CD4-positive, alpha-beta T cell treated with Interleukin-1 beta for 1 hour (primary cell): ENCODE results near the gene HOXA2.

Experiments used
- DNase-seq, 2 donors: peaks; one replicate each; pipeline ENCODE4 v3.0.0-alpha.2; 2020 to 2022

The HOXA2 gene

DNA sequence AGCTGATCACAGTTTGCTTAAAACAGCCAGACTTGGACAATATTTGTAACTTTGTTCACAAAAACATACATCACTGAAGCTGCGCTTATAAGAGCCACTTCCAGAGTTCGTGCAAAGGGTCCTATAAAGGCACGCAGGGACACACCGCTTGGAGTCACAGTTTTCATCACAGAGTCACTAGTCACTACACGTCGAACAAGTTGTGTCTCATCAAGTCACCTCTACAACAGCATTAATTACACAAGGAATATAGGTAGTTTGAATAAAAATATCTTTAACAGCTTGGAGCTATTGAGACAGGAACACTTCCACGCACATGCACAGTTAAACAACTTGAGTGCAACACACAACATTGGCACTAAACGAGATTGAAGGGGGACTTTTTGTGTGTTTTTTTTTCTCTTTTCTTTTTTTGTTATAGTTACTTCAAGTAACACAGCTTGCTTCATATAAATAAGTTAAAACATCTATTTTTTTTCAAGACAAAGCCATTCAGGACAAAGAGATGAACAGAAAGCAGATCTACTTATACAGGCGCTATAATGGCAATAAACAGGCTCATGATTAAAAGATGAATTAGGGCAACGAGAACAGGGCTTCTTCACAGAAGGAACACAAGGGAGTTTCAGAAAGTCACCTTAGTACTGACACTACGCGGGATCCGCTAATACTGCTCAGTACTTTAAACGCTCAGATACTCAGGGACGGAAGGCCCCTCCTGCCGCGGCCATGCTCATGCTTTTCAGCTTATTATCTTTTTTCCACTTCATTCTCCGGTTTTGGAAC is 38.8 kb upstream of the HOXA2 start:
- DNase-seq, result no peak

DNA sequence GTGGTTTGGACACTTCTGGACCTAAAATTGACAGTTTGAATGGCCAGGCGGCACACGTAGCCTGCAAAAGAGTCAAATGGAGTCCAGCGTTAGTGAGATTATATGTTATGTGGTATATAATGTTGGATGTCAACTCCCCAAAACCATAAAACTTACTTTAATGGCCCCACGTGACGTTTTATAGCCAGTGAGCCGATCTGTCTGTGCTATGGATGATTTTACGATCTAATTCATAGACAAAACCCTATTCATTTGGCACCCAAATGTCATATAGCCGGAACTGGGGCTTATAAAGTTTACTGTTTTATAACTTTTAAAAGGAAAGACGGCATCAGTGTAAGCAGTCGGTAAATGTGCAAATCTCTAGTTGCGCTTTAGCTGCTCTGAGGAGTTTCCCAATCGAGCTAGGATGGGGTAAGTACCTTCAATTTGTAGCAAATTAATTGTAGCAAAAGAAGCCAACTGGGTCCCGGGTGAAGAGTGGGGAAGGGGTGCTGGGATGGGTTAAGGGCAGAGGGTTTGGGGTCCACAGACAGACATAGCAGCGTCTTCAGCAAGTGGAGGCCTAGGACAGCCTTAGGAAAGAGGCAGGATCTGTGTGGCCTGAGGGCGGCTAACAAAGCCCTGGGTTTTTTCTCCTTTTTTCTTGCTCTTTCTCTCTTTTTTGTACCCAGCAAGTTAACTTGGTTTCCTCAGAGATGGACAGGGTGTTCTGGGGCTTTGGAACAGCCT is 37.8 kb upstream of the HOXA2 start:
- no peak for DNase-seq

DNA sequence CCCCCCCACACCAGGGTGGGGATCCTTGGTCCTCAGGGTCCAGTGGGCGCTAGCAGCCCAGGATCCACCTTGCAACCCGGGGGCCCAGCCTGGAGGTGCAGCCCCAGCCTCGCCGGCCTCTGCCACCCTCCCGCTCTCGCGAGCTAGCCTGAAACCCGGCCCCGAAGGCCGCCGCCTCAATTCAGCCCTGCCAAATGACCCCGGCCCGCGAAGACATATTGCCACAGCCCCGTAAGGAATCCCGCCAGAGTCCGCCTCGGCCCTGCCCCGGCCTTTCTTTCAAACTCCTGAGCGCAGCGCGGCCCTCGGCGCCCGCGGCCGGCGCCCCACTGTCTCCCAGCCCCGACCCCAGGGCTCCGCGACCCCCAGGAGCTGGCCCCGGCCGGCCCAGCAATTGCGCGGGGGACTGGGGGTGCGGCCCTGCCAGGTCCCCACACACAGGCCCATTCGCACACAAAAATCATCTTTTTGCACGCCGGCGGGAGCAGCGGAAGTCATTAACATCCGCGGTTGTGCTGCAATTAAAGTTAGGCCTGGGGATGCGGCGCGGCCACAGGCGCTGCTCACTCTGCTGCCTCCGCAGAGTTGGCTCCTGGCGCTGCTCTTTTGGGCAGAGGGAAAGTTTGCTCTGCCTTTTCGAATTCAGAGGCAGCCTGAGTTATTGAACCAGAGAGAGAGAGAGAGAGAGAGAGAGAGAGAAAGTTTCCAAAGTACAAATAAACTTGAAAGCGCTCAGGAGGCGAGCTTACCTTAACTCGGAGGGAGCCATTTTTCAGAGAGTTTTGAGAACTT is 37.0 kb upstream of the HOXA2 start:
- DNase-seq, result no peak

- no peak for DNase-seq
Observed at GRCh38 chr7:27138985-27139333, 36.5 kb upstream of the HOXA2 start.

DNA sequence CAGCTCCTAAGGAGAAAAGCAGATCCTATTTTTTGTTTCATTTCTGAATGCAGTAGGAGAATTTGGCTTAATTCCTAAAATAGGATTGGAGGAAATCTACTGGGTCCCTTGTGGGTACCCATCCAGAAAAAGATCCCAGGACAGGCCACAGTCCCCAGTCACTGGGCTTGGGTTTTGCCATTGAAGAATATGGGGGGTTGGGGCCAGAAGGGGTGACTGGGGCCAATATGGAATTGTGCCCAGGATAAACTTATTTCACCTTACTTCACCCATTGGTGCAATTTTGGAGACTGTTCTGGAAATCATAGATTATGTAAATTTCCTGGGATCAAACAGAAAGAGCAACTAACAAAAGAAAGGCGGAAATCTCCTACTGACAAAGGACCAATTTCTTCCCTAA is 36.0 kb upstream of the HOXA2 start:
- DNase-seq, result no peak

GRCh38 chr7:27137640-27138315 is 35.3 kb upstream of the HOXA2 start:
- no peak for DNase-seq

GRCh38 chr7:27134392-27134791 is 31.9 kb upstream of the HOXA2 start:
- no peak for DNase-seq

GRCh38 chr7:27133409-27134231 is 31.1 kb upstream of the HOXA2 start:
- DNase-seq, result no peak

GRCh38 chr7:27132978-27133377 is 30.5 kb upstream of the HOXA2 start:
- DNase-seq, result no peak

DNA sequence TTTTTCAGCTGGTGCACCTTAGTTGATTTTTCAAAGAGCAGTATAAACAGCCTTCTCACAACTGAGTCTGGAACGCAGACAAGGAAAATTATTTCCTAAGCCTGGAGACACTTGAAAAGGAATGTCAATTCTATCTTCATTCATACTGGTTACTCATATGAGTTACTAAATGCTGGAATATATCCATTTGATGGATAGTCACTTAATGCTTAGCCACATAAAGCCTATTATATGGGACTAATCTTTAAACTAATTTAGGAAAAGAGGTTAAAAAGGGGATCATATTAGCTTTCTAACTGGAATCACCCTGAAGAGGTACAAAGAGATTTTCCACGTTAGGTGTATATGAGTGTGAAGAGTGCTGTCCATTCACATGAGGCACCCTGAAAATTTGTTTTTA is 29.7 kb upstream of the HOXA2 start:
- no peak for DNase-seq

DNA sequence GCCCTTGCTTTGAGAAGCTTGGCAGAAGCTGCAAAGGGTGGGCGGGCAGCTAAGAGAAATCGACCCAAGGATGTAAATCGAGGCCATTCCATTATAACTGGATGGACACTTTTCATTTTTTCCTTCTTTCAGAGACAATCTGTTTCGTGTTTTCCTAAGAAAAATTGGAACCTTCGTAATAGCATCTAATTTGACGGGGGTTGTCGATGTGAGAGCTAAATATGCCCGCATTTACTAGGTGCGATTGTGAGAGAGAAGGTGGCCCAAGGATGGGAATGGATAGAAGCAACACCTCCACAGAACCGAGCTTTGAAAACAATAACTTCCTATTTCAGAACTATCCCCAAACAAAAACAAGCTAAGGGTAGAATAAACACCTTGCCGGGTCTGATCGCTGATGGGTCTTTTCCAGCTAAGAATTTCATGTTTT is 28.9 kb upstream of the HOXA2 start:
- no peak for DNase-seq

GRCh38 chr7:27130540-27131389 is 28.3 kb upstream of the HOXA2 start, which contains the start of gene HOXA4:
Gene HOXA4 (minus strand): TSS chr7:27130757. CDS start chr7:27130733, 24 bp downstream.
- DNase-seq, result peak; percentile 76 to 87

- DNase-seq, result no peak
Observed at GRCh38 chr7:27129729-27130539, 27.5 kb upstream of the HOXA2 start.

DNA sequence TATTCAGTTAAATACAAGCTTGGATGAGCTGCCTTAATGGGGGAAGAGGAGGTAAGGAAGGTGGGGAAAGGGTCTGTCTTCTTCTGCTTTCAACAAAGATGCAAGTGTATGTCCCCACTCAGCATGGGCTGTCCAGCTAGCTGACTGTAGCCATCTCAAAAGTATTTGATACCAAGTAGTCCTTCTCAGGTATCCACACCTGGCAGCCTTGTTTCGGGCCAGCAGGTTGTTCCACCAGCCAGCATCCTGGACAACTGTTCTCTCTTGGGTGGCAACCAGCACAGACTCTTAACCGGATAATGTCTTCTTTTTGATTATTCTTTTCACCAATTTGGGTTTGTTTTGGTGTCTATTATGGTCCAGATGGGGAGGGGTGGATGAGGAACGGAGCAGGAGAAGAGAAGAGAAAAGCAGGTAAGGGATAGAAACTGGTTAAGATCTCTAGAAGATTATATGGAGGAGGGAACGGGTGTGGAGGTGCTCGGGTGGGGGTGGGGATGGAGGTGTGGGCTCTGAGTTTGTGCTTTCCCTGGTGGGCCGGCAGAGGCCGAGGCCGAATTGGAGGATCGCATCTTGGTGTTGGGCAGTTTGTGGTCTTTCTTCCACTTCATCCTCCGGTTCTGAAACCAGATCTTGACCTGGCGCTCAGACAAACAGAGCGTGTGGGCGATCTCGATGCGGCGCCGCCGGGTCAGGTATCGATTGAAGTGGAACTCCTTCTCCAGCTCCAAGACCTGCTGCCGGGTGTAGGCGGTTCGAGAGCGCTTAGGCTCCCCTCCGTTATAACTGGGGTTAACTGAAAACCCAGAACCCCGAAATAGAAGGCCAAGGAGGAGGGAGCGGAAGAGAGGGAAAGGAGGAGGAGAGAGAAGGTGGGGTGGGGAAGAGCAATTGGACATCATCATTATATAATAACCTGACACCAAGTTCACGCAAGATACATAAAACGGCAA is 26.6 kb upstream of the HOXA2 start:
- DNase-seq, result no peak

GRCh38 chr7:27128034-27128433 is 25.6 kb upstream of the HOXA2 start:
- no peak for DNase-seq

- DNase-seq, result no peak
Observed at GRCh38 chr7:27126596-27127327, 24.3 kb upstream of the HOXA2 start.

DNA sequence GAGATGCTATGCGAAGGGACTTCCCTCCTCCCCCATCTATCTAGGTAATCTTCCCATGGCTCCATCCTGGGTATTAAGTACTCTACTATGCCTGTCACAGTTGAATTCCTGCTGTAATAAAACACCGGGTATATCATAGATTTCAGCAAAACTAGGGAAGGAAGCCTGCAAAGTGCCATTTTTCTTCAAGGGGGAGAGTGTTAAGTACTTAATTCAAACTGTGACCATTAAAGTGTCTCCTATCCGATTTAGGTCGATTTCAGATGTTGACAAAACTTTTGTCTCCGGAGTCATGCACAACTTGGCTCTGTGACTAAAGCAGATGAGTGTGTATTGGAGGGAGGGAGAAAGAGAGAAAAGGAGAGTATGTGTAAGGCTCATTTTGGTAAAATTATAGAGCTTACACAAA is 23.5 kb upstream of the HOXA2 start:
- no peak for DNase-seq
